ENCODE measurements around the gene AHCYL2. TPM values are rescaled to one million over a fixed set of nuclear protein-coding genes. Genes with fewer than 3 reads are reported as not detected.
"Not testable (repeated sequence)": the region's sequence is repeated elsewhere in the genome, so short reads cannot be mapped to it uniquely, and the experiment has no call there.

Gene AHCYL2
- total RNA-seq, 1 donor from 2014 or later = 14.7 TPM

DNA sequence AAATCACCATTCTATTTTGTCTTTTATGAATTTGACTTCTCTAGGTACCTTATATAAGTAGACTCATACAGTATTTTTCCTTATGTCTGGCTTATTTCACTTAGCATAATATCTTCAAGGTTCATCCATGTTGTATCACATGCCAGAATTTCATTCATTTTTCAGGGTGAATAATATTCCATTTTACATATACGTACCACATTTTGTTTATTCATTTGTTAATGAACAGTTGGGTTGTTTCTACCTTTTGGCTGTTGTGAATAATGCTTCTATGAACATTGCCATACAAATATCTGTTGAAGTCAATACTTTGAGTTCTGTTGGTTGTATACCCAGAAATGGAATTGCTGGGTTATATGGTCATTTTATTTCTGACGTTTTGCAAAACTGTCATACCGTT, 20.7 kb downstream of the AHCYL2 start:
- peaks cover 4% of the 10 kb centered on the region for H3K36me3 Mint-ChIP-seq (ENCODE audit: low read depth, unreplicated experiment)
- Histone ChIP-seq H4K20me1 (ENCODE audit: insufficient read depth, low read length) (peaks cover 4% of the 10 kb centered on the region), H3K27me3 (ENCODE audit: insufficient read depth, low read length) (no peaks in the 10 kb centered on the region), H3K79me2 (ENCODE audit: insufficient read depth, low read length) (peaks cover 3% of the 10 kb centered on the region), H3K4me1 (ENCODE audit: insufficient read depth, low read length) (no peaks in the 10 kb centered on the region), H3K9ac (ENCODE audit: low read length) (no peak overlapping the region), H3K36me3 (ENCODE audit: insufficient read depth, low read length) (no peaks in the 10 kb centered on the region), H3K4me3 (ENCODE audit: insufficient read depth, low read depth, low read length) (no peak overlapping the region), H3K4me2 (ENCODE audit: low read length) (no peak overlapping the region), H2AFZ (ENCODE audit: low read depth, low read length) (no peak overlapping the region), H3K9me3 (ENCODE audit: insufficient read depth, low read depth, low read length) (no peaks in the 10 kb centered on the region), H3K27ac (ENCODE audit: low read depth, low read length) (no peak overlapping the region)
- H3K4me1 Mint-ChIP-seq (ENCODE audit: low read depth, unreplicated experiment) = peaks cover 3% of the 10 kb centered on the region
- DNase-seq (ENCODE audit: low read depth) (no peak), FAIRE-seq (no peak)
- no peaks in the 10 kb centered on the region for H3K27me3 Mint-ChIP-seq (ENCODE audit: low read depth, unreplicated experiment)
- no peak overlapping the region for H3K27ac Mint-ChIP-seq (ENCODE audit: unreplicated experiment)
- no peak for TF ChIP-seq EZH2 (IDR thresholded peaks at IDR 0.05; ENCODE audit: insufficient read depth, low read length)
- TF ChIP-seq, protein P1, sequence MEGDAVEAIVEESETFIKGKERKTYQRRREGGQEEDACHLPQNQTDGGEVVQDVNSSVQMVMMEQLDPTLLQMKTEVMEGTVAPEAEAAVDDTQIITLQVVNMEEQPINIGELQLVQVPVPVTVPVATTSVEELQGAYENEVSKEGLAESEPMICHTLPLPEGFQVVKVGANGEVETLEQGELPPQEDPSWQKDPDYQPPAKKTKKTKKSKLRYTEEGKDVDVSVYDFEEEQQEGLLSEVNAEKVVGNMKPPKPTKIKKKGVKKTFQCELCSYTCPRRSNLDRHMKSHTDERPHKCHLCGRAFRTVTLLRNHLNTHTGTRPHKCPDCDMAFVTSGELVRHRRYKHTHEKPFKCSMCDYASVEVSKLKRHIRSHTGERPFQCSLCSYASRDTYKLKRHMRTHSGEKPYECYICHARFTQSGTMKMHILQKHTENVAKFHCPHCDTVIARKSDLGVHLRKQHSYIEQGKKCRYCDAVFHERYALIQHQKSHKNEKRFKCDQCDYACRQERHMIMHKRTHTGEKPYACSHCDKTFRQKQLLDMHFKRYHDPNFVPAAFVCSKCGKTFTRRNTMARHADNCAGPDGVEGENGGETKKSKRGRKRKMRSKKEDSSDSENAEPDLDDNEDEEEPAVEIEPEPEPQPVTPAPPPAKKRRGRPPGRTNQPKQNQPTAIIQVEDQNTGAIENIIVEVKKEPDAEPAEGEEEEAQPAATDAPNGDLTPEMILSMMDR (IDR thresholded peaks at IDR 0.05; ENCODE audit: insufficient read depth, low read depth, low read length) = no peak
- no peak overlapping the region for H3K4me3 Mint-ChIP-seq (ENCODE audit: unreplicated experiment)
- no peaks in the 10 kb centered on the region for H3K9me3 Mint-ChIP-seq (ENCODE audit: unreplicated experiment)

DNA sequence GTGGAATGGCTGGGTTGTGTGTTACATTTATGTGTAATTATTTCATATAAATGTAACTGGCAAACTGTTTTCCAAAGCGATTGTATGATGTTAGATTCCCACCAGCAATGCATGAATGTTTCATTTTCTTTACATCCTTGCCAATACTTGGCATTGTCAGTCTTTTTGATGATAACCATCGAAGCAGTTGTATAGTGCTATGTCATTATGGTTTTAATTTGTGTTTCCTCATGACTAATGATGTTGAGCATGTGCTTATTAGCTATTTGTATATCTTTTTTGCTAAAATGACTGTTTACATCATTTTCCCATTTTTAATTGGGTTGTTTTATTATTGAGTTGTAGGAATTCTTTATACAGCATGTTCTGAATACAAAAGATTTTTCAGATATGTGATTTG, 22.3 kb downstream of the AHCYL2 start:
- DNase-seq (ENCODE audit: low read depth) (no peak), FAIRE-seq (no peak)
- no peaks in the 10 kb centered on the region for H3K4me1 ChIP-seq (ENCODE audit: insufficient read depth, low read length)
- peaks cover 3% of the 10 kb centered on the region for H3K79me2 ChIP-seq (ENCODE audit: insufficient read depth, low read length)
- no peaks in the 10 kb centered on the region for H3K36me3 ChIP-seq (ENCODE audit: insufficient read depth, low read length)
- no peaks in the 10 kb centered on the region for H3K27me3 Mint-ChIP-seq (ENCODE audit: low read depth, unreplicated experiment)
- H3K27ac Mint-ChIP-seq (ENCODE audit: unreplicated experiment) = no peak overlapping the region
- no peak overlapping the region for H3K4me2 ChIP-seq (ENCODE audit: low read length)
- H3K9ac ChIP-seq (ENCODE audit: low read length) = no peak overlapping the region
- peaks cover 4% of the 10 kb centered on the region for H3K36me3 Mint-ChIP-seq (ENCODE audit: low read depth, unreplicated experiment)
- no peaks in the 10 kb centered on the region for H3K27me3 ChIP-seq (ENCODE audit: insufficient read depth, low read length)
- no peak overlapping the region for H3K4me3 ChIP-seq (ENCODE audit: insufficient read depth, low read depth, low read length)
- H4K20me1 ChIP-seq (ENCODE audit: insufficient read depth, low read length) = no peaks in the 10 kb centered on the region
- H3K4me3 Mint-ChIP-seq (ENCODE audit: unreplicated experiment) = no peak overlapping the region
- no peak overlapping the region for H2AFZ ChIP-seq (ENCODE audit: low read depth, low read length)
- no peak for TF ChIP-seq EZH2 (IDR thresholded peaks at IDR 0.05; ENCODE audit: insufficient read depth, low read length)
- TF ChIP-seq, protein P1 (IDR thresholded peaks at IDR 0.05; ENCODE audit: insufficient read depth, low read depth, low read length) = no peak
- H3K9me3 Mint-ChIP-seq (ENCODE audit: unreplicated experiment) = no peaks in the 10 kb centered on the region
- no peaks in the 10 kb centered on the region for H3K9me3 ChIP-seq (ENCODE audit: insufficient read depth, low read depth, low read length)
- no peaks in the 10 kb centered on the region for H3K4me1 Mint-ChIP-seq (ENCODE audit: low read depth, unreplicated experiment)
- no peak overlapping the region for H3K27ac ChIP-seq (ENCODE audit: low read depth, low read length)

DNA sequence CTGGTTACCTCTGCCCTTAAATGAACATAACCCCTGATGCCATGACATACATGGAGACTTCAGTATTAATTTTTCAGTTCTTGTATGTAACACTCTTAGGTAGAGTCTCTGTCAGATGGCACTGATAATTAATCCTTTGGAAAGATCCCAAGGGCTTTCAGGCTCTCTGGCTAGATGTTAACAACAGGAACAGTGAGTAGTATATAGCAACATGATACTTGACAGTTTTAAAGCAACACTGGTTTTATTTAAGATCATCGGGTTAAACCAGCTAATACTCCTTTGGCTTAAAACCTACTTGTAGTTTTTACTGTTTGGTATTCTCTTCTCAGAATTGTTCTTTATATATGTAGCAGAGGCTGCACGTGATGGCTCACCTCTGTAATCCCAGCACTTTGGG, 27.3 kb downstream of the AHCYL2 start:
- Histone ChIP-seq H3K4me1 (ENCODE audit: insufficient read depth, low read length) (no peaks in the 10 kb centered on the region), H3K4me2 (ENCODE audit: low read length) (no peak overlapping the region), H3K4me3 (ENCODE audit: insufficient read depth, low read depth, low read length) (no peak overlapping the region), H3K9ac (ENCODE audit: low read length) (no peak overlapping the region), H3K27ac (ENCODE audit: low read depth, low read length) (no peak overlapping the region), H3K27me3 (ENCODE audit: insufficient read depth, low read length) (no peaks in the 10 kb centered on the region), H3K36me3 (ENCODE audit: insufficient read depth, low read length) (no peaks in the 10 kb centered on the region), H2AFZ (ENCODE audit: low read depth, low read length) (no peak overlapping the region), H3K79me2 (ENCODE audit: insufficient read depth, low read length) (no peaks in the 10 kb centered on the region), H4K20me1 (ENCODE audit: insufficient read depth, low read length) (no peaks in the 10 kb centered on the region), H3K9me3 (ENCODE audit: insufficient read depth, low read depth, low read length) (no peaks in the 10 kb centered on the region)
- DNase-seq (ENCODE audit: low read depth) = no peak
- no peaks in the 10 kb centered on the region for H3K9me3 Mint-ChIP-seq (ENCODE audit: unreplicated experiment)
- FAIRE-seq = no peak
- no peak overlapping the region for H3K27ac Mint-ChIP-seq (ENCODE audit: unreplicated experiment)
- H3K4me3 Mint-ChIP-seq (ENCODE audit: unreplicated experiment) = no peak overlapping the region
- TF ChIP-seq, protein P1 (IDR thresholded peaks at IDR 0.05; ENCODE audit: insufficient read depth, low read depth, low read length) = no peak
- no peak for TF ChIP-seq EZH2 (IDR thresholded peaks at IDR 0.05; ENCODE audit: insufficient read depth, low read length)
- H3K4me1 Mint-ChIP-seq (ENCODE audit: low read depth, unreplicated experiment) = no peaks in the 10 kb centered on the region
- no peaks in the 10 kb centered on the region for H3K27me3 Mint-ChIP-seq (ENCODE audit: low read depth, unreplicated experiment)
- no peaks in the 10 kb centered on the region for H3K36me3 Mint-ChIP-seq (ENCODE audit: low read depth, unreplicated experiment)

DNA sequence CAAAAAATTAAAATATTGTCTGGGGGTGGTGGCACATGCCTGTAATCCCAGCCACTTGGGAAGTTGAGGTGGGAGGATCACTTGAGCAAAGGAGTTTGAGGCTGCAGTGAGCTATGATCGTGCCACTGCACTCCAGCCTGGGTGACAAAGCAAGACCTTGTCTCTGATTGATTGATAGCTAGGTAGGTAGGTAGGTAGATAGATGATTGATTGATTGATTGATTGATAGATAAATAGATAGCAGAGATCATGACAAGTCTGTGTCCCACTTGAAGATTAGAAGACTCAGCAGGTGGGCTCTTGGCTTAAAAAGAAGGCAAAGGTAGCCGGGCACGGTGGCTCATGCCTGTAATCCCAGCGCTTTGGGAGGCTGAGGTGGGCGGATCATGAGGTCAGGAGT, 27.8 kb downstream of the AHCYL2 start:
- FAIRE-seq; H3K27me3 ChIP-seq (ENCODE audit: insufficient read depth, low read length): not testable (repeated sequence)

More for the DNA sequence above, 27.8 kb downstream of the AHCYL2 start:
- H3K27ac Mint-ChIP-seq (ENCODE audit: unreplicated experiment); H3K36me3 Mint-ChIP-seq (ENCODE audit: low read depth, unreplicated experiment); H3K79me2 ChIP-seq (ENCODE audit: insufficient read depth, low read length); H3K27me3 Mint-ChIP-seq (ENCODE audit: low read depth, unreplicated experiment); DNase-seq (ENCODE audit: low read depth); H3K4me1 Mint-ChIP-seq (ENCODE audit: low read depth, unreplicated experiment); H3K9me3 Mint-ChIP-seq (ENCODE audit: unreplicated experiment); H3K9ac ChIP-seq (ENCODE audit: low read length); H2AFZ ChIP-seq (ENCODE audit: low read depth, low read length); H3K9me3 ChIP-seq (ENCODE audit: insufficient read depth, low read depth, low read length); H3K4me3 Mint-ChIP-seq (ENCODE audit: unreplicated experiment); H4K20me1 ChIP-seq (ENCODE audit: insufficient read depth, low read length); H3K4me2 ChIP-seq (ENCODE audit: low read length); H3K4me3 ChIP-seq (ENCODE audit: insufficient read depth, low read depth, low read length); H3K36me3 ChIP-seq (ENCODE audit: insufficient read depth, low read length); H3K27ac ChIP-seq (ENCODE audit: low read depth, low read length); H3K4me1 ChIP-seq (ENCODE audit: insufficient read depth, low read length): not testable (repeated sequence)

Data from astrocyte (in vitro differentiated cells and primary cell).